ENCODE measurements around the gene ATXN10.

ATXN10 gene

GRCh38 chr22:45763236-45763624 lies 91.6 kb downstream of the ATXN10 start:
- DNase-seq = no peak

- no peak for DNase-seq
These were observed 96.9 kb downstream of the ATXN10 start for GRCh38 chr22:45768490-45768889.

- no peak for DNase-seq
These were observed 98.1 kb downstream of the ATXN10 start for GRCh38 chr22:45769569-45770210.

GRCh38 chr22:45770506-45770905 lies 98.9 kb downstream of the ATXN10 start:
- no peak for DNase-seq

- DNase-seq = no peak
These were observed 99.4 kb downstream of the ATXN10 start for GRCh38 chr22:45771057-45771456.

- DNase-seq = no peak
These were observed 100.1 kb downstream of the ATXN10 start for GRCh38 chr22:45771711-45772110.

- DNase-seq = no peak
These were observed 101.1 kb downstream of the ATXN10 start for GRCh38 chr22:45772743-45773142.

GRCh38 chr22:45774001-45774670 lies 102.5 kb downstream of the ATXN10 start:
- no peak for DNase-seq

GRCh38 chr22:45775062-45775461 lies 103.4 kb downstream of the ATXN10 start:
- DNase-seq = no peak

- DNase-seq = no peak
These were observed 104.1 kb downstream of the ATXN10 start for GRCh38 chr22:45775569-45776312.

GRCh38 chr22:45776313-45776585 lies 104.6 kb downstream of the ATXN10 start:
- DNase-seq = no peak

GRCh38 chr22:45777046-45777851 lies 105.6 kb downstream of the ATXN10 start:
- DNase-seq = no peak

- DNase-seq = no peak
These were observed 106.3 kb downstream of the ATXN10 start for GRCh38 chr22:45777852-45778375.

- no peak for DNase-seq
These were observed 109.8 kb downstream of the ATXN10 start for GRCh38 chr22:45781459-45781858.

GRCh38 chr22:45781966-45782365 lies 110.3 kb downstream of the ATXN10 start:
- no peak for DNase-seq

GRCh38 chr22:45783021-45783420 lies 111.4 kb downstream of the ATXN10 start:
- no peak for DNase-seq

- no peak for DNase-seq
These were observed 112.1 kb downstream of the ATXN10 start for GRCh38 chr22:45783690-45784089.

GRCh38 chr22:45784357-45785277 lies 113.0 kb downstream of the ATXN10 start:
- DNase-seq = no peak

- DNase-seq = no peak
These were observed 113.8 kb downstream of the ATXN10 start for GRCh38 chr22:45785458-45785857.

GRCh38 chr22:45786726-45787125 lies 115.1 kb downstream of the ATXN10 start:
- DNase-seq = no peak

- no peak for DNase-seq
These were observed 116.1 kb downstream of the ATXN10 start for GRCh38 chr22:45787759-45788158.

- DNase-seq = no peak
These were observed 116.9 kb downstream of the ATXN10 start for GRCh38 chr22:45788522-45788921.

All from Kasumi-1 (cell line).